Neural progenitor cell (in vitro differentiated cells): ENCODE results near the gene PRKD3. TPM values are rescaled to one million over a fixed set of nuclear protein-coding genes. Genes with fewer than 3 reads are reported as not detected.

Experiments used
- DNase-seq: peaks from one replicate; pipeline ENCODE4 v3.0.0-alpha.2; 2016; ENCODE audit warnings: low spot score
- H2AFZ ChIP-seq: fragments of 200-600 bp; sonication (generic); replicated peaks from 2 replicates; pipeline ENCODE4 v1.6.1; 2016; ENCODE audit warnings: antibody characterized with exemption
- H3F3A ChIP-seq: fragments of 200-600 bp; sonication (generic); 2 replicates; pipeline ENCODE4 v1.6.1; 2016; ENCODE audit warnings: antibody characterized with exemption, low read depth
- H3K27ac ChIP-seq: fragments of 200-600 bp; sonication (generic); 2 replicates; pipeline ENCODE4 v1.5.1; 2016; ENCODE audit warnings: mild to moderate bottlenecking
- H3K27me3 ChIP-seq: fragments of 200-600 bp; sonication (generic); 2 replicates; pipeline ENCODE4 v1.6.1; 2016; ENCODE audit warnings: mild to moderate bottlenecking, moderate library complexity
- H3K36me3 ChIP-seq: fragments of 200-600 bp; sonication (generic); 2 replicates; pipeline ENCODE4 v1.5.1; 2016
- H3K4me1 ChIP-seq: fragments of 200-600 bp; sonication (generic); 2 replicates; pipeline ENCODE4 v1.6.1; 2016; ENCODE audit warnings: mixed run types
- H3K4me2 ChIP-seq: fragments of 200-600 bp; sonication (generic); 2 replicates; pipeline ENCODE4 v1.6.1; 2016
- H3K4me3 ChIP-seq: fragments of 200-600 bp; sonication (generic); 2 replicates; pipeline ENCODE4 v1.5.1; 2016
- H3K79me2 ChIP-seq: fragments of 200-600 bp; sonication (generic); 2 replicates; pipeline ENCODE4 v1.6.1; 2016; ENCODE audit warnings: low read depth
- H3K9ac ChIP-seq: fragments of 200-600 bp; sonication (generic); 2 replicates; pipeline ENCODE4 v1.6.1; 2016
- H3K9me3 ChIP-seq: fragments of 200-600 bp; sonication (generic); 2 replicates; pipeline ENCODE4 v1.5.1; 2016; ENCODE audit warnings: low read depth
- H4K20me1 ChIP-seq: fragments of 200-600 bp; sonication (generic); 2 replicates; pipeline ENCODE4 v1.6.1; 2016; ENCODE audit warnings: low read depth
- H3K27ac Mint-ChIP-seq: 3 replicates; pipeline ENCODE4 v1.8.0; 2021; ENCODE audit warnings: mixed read lengths
- H3K27me3 Mint-ChIP-seq: 2 replicates; pipeline ENCODE4 v1.8.0; 2022; ENCODE audit warnings: low read depth, mild to moderate bottlenecking, inconsistent platforms, moderate library complexity, mixed read lengths; ENCODE audit not compliant: insufficient read depth
- H3K36me3 Mint-ChIP-seq: 3 replicates; pipeline ENCODE4 v1.8.0; 2021; ENCODE audit warnings: mixed read lengths
- H3K4me1 Mint-ChIP-seq: 3 replicates; pipeline ENCODE4 v1.8.0; 2021; ENCODE audit warnings: mixed read lengths
- H3K4me3 Mint-ChIP-seq: 3 replicates; pipeline ENCODE4 v1.8.0; 2021; ENCODE audit warnings: mild to moderate bottlenecking, moderate library complexity, mixed read lengths
- H3K9me3 Mint-ChIP-seq: 3 replicates; pipeline ENCODE4 v1.8.0; 2020; ENCODE audit warnings: mixed read lengths
- EZH2 ChIP-seq: fragments of 200-600 bp; sonication (generic); IDR thresholded peaks from 2 replicates; pipeline ENCODE4 v1.6.1; 2017; ENCODE audit warnings: antibody characterized with exemption, mild to moderate bottlenecking, moderate library complexity
- EZH2phosphoT487 ChIP-seq: fragments of 200-600 bp; sonication (generic); IDR thresholded peaks from 2 replicates; pipeline ENCODE4 v1.6.1; 2017; ENCODE audit warnings: antibody characterized with exemption
- total RNA-seq: library from RNA; depleted of rRNA; stranded (reverse); fragments of >200 nt; gene quantifications from 2 replicates; pipeline ENCODE4 v1.2.3, GENCODE V29; 2015; ENCODE audit warnings: low replicate concordance
- TF ChIP-seq, protein P1 (sequence below): fragments of 200-600 bp; sonication (generic); IDR thresholded peaks from 2 replicates; pipeline ENCODE4 v1.5.1; 2017; ENCODE audit warnings: antibody characterized with exemption, mild to moderate bottlenecking

PRKD3 gene
- total RNA-seq, 1 donor from 2014 or later, result 95.9 TPM

DNA sequence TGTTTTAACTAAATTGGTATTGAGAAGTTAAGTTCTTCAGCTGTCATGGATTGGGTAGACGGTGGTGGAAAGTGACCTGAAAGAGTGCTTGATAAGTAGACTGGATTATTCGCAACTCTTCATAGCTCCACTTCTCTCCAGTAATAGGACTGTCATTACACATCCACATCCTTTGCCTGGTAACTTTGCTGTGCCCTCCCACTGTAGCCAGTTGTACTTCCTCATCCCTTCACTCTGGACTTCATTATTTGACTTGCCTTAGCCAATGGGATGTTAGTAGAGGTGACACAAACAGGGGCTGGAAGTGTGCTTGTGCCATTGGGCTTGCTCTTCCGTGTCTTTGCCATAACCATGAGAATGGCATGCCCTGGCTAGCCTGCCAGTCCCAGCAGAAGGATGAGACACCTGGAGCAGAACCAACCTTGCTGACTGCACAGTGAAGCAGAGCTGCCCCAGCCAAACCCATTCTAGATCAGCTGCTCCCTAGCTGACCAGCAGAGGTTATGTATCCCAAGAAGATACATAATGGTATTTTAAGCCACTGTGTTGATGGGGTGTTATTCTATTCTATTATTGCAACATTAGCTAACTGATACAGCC lies 36.7 kb upstream of the PRKD3 start:
- H3K4me1 Mint-ChIP-seq, result no peaks in the 10 kb centered on the region
- Histone ChIP-seq H3F3A (no peaks in the 10 kb centered on the region), H3K79me2 (no peaks in the 10 kb centered on the region), H3K27me3 (no peaks in the 10 kb centered on the region), H4K20me1 (no peaks in the 10 kb centered on the region), H3K9ac (no peak overlapping the region), H3K4me2 (no peak overlapping the region), H3K9me3 (no peaks in the 10 kb centered on the region), H3K27ac (no peak overlapping the region), H3K4me3 (no peak overlapping the region), H3K36me3 (no peaks in the 10 kb centered on the region), H2AFZ (no peak overlapping the region), H3K4me1 (peaks cover 11% of the 10 kb centered on the region)
- TF ChIP-seq EZH2 (no peak), EZH2phosphoT487 (no peak)
- TF ChIP-seq, protein P1, sequence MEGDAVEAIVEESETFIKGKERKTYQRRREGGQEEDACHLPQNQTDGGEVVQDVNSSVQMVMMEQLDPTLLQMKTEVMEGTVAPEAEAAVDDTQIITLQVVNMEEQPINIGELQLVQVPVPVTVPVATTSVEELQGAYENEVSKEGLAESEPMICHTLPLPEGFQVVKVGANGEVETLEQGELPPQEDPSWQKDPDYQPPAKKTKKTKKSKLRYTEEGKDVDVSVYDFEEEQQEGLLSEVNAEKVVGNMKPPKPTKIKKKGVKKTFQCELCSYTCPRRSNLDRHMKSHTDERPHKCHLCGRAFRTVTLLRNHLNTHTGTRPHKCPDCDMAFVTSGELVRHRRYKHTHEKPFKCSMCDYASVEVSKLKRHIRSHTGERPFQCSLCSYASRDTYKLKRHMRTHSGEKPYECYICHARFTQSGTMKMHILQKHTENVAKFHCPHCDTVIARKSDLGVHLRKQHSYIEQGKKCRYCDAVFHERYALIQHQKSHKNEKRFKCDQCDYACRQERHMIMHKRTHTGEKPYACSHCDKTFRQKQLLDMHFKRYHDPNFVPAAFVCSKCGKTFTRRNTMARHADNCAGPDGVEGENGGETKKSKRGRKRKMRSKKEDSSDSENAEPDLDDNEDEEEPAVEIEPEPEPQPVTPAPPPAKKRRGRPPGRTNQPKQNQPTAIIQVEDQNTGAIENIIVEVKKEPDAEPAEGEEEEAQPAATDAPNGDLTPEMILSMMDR, result no peak
- H3K36me3 Mint-ChIP-seq, result no peaks in the 10 kb centered on the region
- H3K27ac Mint-ChIP-seq, result no peak overlapping the region
- peaks cover 2% of the 10 kb centered on the region for H3K27me3 Mint-ChIP-seq
- no peak for DNase-seq
- no peak overlapping the region for H3K4me3 Mint-ChIP-seq
- H3K9me3 Mint-ChIP-seq, result no peaks in the 10 kb centered on the region

DNA sequence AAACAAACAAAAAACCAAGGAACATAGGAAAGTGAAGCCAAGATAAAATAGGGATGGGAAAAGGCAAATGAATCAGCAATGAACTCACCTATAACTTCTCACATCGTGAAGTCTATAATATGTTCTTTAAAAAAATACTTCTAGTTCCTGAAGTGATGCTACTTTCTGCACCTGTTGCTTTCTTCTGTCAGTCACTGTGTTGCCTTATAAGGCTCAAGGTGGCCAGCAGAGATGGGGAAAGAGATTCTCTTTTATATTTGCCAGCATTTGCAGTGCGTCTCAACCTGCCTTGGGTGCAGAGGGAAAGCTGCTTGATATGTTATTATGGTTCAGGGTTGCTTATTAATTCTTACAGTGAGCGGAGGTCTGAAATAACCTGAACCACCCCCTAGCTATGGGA lies 33.8 kb upstream of the PRKD3 start:
- peaks cover 2% of the 10 kb centered on the region for H3K27me3 Mint-ChIP-seq
- no peak overlapping the region for H3K4me3 Mint-ChIP-seq
- TF ChIP-seq, protein P1, result no peak
- TF ChIP-seq EZH2phosphoT487 (no peak), EZH2 (no peak)
- no peaks in the 10 kb centered on the region for H3K9me3 ChIP-seq
- H3K36me3 ChIP-seq, result no peaks in the 10 kb centered on the region
- H2AFZ ChIP-seq, result no peak overlapping the region
- H3K27me3 ChIP-seq, result no peaks in the 10 kb centered on the region
- H3K4me3 ChIP-seq, result no peak overlapping the region
- H3K9me3 Mint-ChIP-seq, result peaks cover 2% of the 10 kb centered on the region
- no peaks in the 10 kb centered on the region for H3K79me2 ChIP-seq
- H3K27ac ChIP-seq, result no peak overlapping the region
- H3F3A ChIP-seq, result no peaks in the 10 kb centered on the region
- H3K4me1 ChIP-seq, result peaks cover 11% of the 10 kb centered on the region
- H3K36me3 Mint-ChIP-seq, result no peaks in the 10 kb centered on the region
- H3K4me1 Mint-ChIP-seq, result no peaks in the 10 kb centered on the region
- no peaks in the 10 kb centered on the region for H4K20me1 ChIP-seq
- H3K27ac Mint-ChIP-seq, result no peak overlapping the region
- no peak overlapping the region for H3K4me2 ChIP-seq
- H3K9ac ChIP-seq, result no peak overlapping the region
- no peak for DNase-seq

DNA sequence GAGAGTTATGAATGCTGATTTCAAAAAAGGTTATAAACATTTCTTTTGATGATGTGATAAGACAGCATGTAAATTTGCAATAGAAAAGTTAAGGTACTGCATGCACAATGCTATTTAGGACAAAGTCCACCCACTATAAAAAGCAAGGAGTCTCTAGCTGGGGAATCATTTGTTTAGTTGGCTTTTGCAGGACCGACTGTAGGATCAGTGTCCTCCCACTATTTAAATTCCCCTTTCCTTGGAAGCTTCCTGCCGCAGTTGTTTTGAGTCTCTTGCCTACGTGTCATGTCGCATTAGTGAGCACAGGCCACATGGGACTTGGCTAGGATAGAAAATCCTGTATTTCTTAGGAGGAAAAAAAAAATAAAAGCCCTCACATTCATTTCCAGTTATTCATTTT lies 32.9 kb upstream of the PRKD3 start:
- Histone ChIP-seq H3K79me2 (no peaks in the 10 kb centered on the region), H3F3A (no peaks in the 10 kb centered on the region), H3K4me3 (no peak overlapping the region), H4K20me1 (no peaks in the 10 kb centered on the region), H3K4me2 (no peak overlapping the region), H3K36me3 (no peaks in the 10 kb centered on the region), H3K9me3 (no peaks in the 10 kb centered on the region), H2AFZ (no peak overlapping the region), H3K9ac (no peak overlapping the region), H3K4me1 (peaks cover 11% of the 10 kb centered on the region), H3K27ac (no peak overlapping the region), H3K27me3 (no peaks in the 10 kb centered on the region)
- Mint-ChIP-seq H3K4me1 (no peaks in the 10 kb centered on the region), H3K27ac (no peak overlapping the region), H3K9me3 (peaks cover 2% of the 10 kb centered on the region), H3K36me3 (no peaks in the 10 kb centered on the region), H3K4me3 (no peak overlapping the region), H3K27me3 (peaks cover 2% of the 10 kb centered on the region)
- TF ChIP-seq EZH2phosphoT487, result no peak
- TF ChIP-seq EZH2, result no peak
- TF ChIP-seq, protein P1, result no peak
- DNase-seq, result no peak
